DND-41 (cell line): ENCODE measurements around the gene ARL14EP.

Experiments
- ATAC-seq: fragments of 200-7000 bp; cut with Tn5 transposase; 3 replicates; pipeline ENCODE4 v1.9.1; 2021; ENCODE audit warnings: low read depth; ENCODE audit not compliant: insufficient read depth
- DNase-seq: peaks from one replicate; pipeline ENCODE4 v3.0.0-alpha.2; 2020
- H2AFZ ChIP-seq: 2 replicates; pipeline ENCODE4 v1.6.0; 2012; ENCODE audit warnings: low read depth, low read length
- H3K27ac ChIP-seq: 2 replicates; pipeline ENCODE4 v1.5.1; 2012; ENCODE audit warnings: low read length, inconsistent platforms
- H3K27me3 ChIP-seq: fragments of 200-600 bp; sonication (generic); 2 replicates; pipeline ENCODE4 v1.6.0; 2012; ENCODE audit warnings: low read length, mild to moderate bottlenecking, inconsistent platforms; ENCODE audit not compliant: insufficient read depth, poor library complexity
- H3K36me3 ChIP-seq: 2 replicates; pipeline ENCODE4 v1.5.1; 2012; ENCODE audit warnings: low read length, inconsistent platforms; ENCODE audit not compliant: insufficient read depth
- H3K4me1 ChIP-seq: 2 replicates; pipeline ENCODE4 v1.5.1; 2012; ENCODE audit warnings: mild to moderate bottlenecking, low read length; ENCODE audit not compliant: insufficient read depth
- H3K4me2 ChIP-seq: 2 replicates; pipeline ENCODE4 v1.6.0; 2012; ENCODE audit warnings: mild to moderate bottlenecking, moderate library complexity, low read length, inconsistent platforms; ENCODE audit not compliant: insufficient read depth
- H3K4me3 ChIP-seq, 2 experiments: fragments of 200-600 bp in 1 of 2; shearing (Covaris generic) in 1 of 2; 2 replicates each; pipeline ENCODE4 v1.5.1; 2012 to 2016; ENCODE audit warnings: inconsistent platforms in 2 of 2, low read length in 2 of 2, mild to moderate bottlenecking in 2 of 2, low read depth in 1 of 2, moderate library complexity in 1 of 2
- H3K79me2 ChIP-seq: 2 replicates; pipeline ENCODE4 v1.6.0; 2012; ENCODE audit warnings: low read length, inconsistent platforms; ENCODE audit not compliant: insufficient read depth
- H3K9ac ChIP-seq: 2 replicates; pipeline ENCODE4 v1.6.0; 2012; ENCODE audit warnings: low read depth, mild to moderate bottlenecking, inconsistent platforms, low read length, moderate library complexity
- H3K9me3 ChIP-seq: 2 replicates; pipeline ENCODE4 v1.5.1; 2012; ENCODE audit warnings: low read length, moderate library complexity, mild to moderate bottlenecking, inconsistent platforms; ENCODE audit not compliant: insufficient read depth, severe bottlenecking
- H4K20me1 ChIP-seq: 2 replicates; pipeline ENCODE4 v1.6.0; 2012; ENCODE audit warnings: low read length; ENCODE audit not compliant: insufficient read depth
- CTCF ChIP-seq: IDR thresholded peaks from 2 replicates; pipeline ENCODE4 v1.5.1; 2012; ENCODE audit warnings: borderline replicate concordance, low read length, moderate library complexity, mild to moderate bottlenecking; ENCODE audit not compliant: poor library complexity, severe bottlenecking; ENCODE audit errors: extremely low read depth
- EZH2 ChIP-seq: IDR thresholded peaks from 3 replicates; pipeline ENCODE4 v1.6.1; 2012; ENCODE audit warnings: borderline replicate concordance, low read depth, mild to moderate bottlenecking, moderate library complexity, low read length, inconsistent platforms; ENCODE audit not compliant: severe bottlenecking

ARL14EP gene

GRCh38 chr11:30316237-30316636 is 6.7 kb upstream of the ARL14EP start:
- no peak for TF ChIP-seq EZH2
- no peak for TF ChIP-seq CTCF
- Histone ChIP-seq H3K9me3 (no peaks in the 10 kb centered on the region), H4K20me1 (no peaks in the 10 kb centered on the region), H2AFZ (no peak overlapping the region), H3K4me2 (no peak overlapping the region), H3K27me3 (peaks cover 3% of the 10 kb centered on the region), H3K9ac (no peak overlapping the region), H3K4me3 (no peak overlapping the region), H3K36me3 (no peaks in the 10 kb centered on the region), H3K4me1 (no peaks in the 10 kb centered on the region), H3K27ac (no peak overlapping the region), H3K79me2 (no peaks in the 10 kb centered on the region)
- ATAC-seq = no peak
- DNase-seq = no peak

GRCh38 chr11:30317030-30317429 is 5.9 kb upstream of the ARL14EP start:
- Histone ChIP-seq H3K9ac (no peak overlapping the region), H3K36me3 (no peaks in the 10 kb centered on the region), H3K4me3 (no peak overlapping the region), H3K79me2 (no peaks in the 10 kb centered on the region), H3K9me3 (no peaks in the 10 kb centered on the region), H2AFZ (no peak overlapping the region), H4K20me1 (no peaks in the 10 kb centered on the region), H3K27ac (no peak overlapping the region), H3K4me1 (peaks cover 1% of the 10 kb centered on the region), H3K27me3 (peaks cover 3% of the 10 kb centered on the region), H3K4me2 (no peak overlapping the region)
- ATAC-seq = no peak
- TF ChIP-seq CTCF (no peak), EZH2 (no peak)
- no peak for DNase-seq

- Histone ChIP-seq H3K27ac (no peak overlapping the region), H3K27me3 (peaks cover 3% of the 10 kb centered on the region), H3K4me1 (peaks cover 35% of the 10 kb centered on the region), H3K4me3 (no peak overlapping the region), H4K20me1 (peaks cover 6% of the 10 kb centered on the region; the same call in 1 of the 2 replicates), H3K9me3 (no peaks in the 10 kb centered on the region), H3K9ac (no peak overlapping the region), H3K79me2 (peaks cover 37% of the 10 kb centered on the region), H3K36me3 (peaks cover 2% of the 10 kb centered on the region), H2AFZ (no peak overlapping the region), H3K4me2 (no peak overlapping the region)
- TF ChIP-seq CTCF = no peak
- TF ChIP-seq EZH2 = no peak
- ATAC-seq (no peak), DNase-seq (no peak)
Observed at GRCh38 chr11:30321321-30321720, 1.6 kb upstream of the ARL14EP start.

GRCh38 chr11:30322191-30322590 is 713 bp upstream of the ARL14EP start:
- TF ChIP-seq CTCF (no peak), EZH2 (no peak)
- no peak for ATAC-seq

More at GRCh38 chr11:30322191-30322590, 713 bp upstream of the ARL14EP start:
- Histone ChIP-seq H3K9me3 (no peaks in the 10 kb centered on the region), H4K20me1 (peaks cover 10% of the 10 kb centered on the region; the same call in 1 of the 2 replicates), H3K4me1 (peaks cover 40% of the 10 kb centered on the region), H2AFZ (peak overlapping the region; percentile 91), H3K9ac (peak overlapping the region; percentile 80), H3K27ac (peak overlapping the region; percentile 55; the same call in 1 of the 2 replicates), H3K4me2 (peak overlapping the region; percentile 68), H3K4me3 (peak overlapping the region; percentile 82 to 91; a peak in 3 of 4 replicates), H3K36me3 (peaks cover 6% of the 10 kb centered on the region), H3K79me2 (peaks cover 45% of the 10 kb centered on the region), H3K27me3 (peaks cover 3% of the 10 kb centered on the region)
- no peak for DNase-seq
